Activated CD8-positive, alpha-beta memory T cell treated with anti-CD3 and anti-CD28 coated beads, Interleukin-2, amount 50 U/mL, for 24 hours (primary cell): ENCODE measurements around the gene WIPF2.

Experiments used
- DNase-seq: peaks from one replicate; pipeline ENCODE4 v3.0.0-alpha.2; 2020; ENCODE audit errors: extremely low read depth

WIPF2 gene

GRCh38 chr17:40326014-40326831 is 107.1 kb downstream of the WIPF2 start:
- no peak for DNase-seq

- no peak for DNase-seq
These were observed 107.7 kb downstream of the WIPF2 start for GRCh38 chr17:40326832-40327199.

DNA sequence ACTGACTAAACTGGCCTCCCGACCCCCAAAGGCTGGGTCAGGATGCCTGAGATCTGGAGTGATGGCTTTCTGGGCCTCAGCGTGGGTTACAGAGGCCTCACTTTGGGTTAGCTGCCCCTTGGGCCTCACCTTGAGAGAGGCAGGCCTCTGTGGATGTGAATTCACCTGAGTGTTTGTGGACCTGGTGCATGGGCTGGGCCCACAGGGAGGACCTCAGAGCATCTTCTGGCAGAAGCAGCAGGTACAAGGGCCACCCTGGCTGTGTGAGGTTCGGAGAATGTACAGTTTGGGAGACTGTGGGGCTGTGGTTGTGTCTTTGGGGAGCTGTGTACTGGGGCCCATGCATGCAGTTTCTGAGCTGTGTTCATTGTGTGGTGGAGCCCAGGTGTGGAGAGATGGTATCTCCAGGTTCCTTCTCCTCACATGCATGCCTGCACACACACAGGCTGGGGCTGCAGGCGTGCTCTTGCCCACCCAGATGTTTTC is 108.2 kb downstream of the WIPF2 start:
- DNase-seq, result no peak

DNA sequence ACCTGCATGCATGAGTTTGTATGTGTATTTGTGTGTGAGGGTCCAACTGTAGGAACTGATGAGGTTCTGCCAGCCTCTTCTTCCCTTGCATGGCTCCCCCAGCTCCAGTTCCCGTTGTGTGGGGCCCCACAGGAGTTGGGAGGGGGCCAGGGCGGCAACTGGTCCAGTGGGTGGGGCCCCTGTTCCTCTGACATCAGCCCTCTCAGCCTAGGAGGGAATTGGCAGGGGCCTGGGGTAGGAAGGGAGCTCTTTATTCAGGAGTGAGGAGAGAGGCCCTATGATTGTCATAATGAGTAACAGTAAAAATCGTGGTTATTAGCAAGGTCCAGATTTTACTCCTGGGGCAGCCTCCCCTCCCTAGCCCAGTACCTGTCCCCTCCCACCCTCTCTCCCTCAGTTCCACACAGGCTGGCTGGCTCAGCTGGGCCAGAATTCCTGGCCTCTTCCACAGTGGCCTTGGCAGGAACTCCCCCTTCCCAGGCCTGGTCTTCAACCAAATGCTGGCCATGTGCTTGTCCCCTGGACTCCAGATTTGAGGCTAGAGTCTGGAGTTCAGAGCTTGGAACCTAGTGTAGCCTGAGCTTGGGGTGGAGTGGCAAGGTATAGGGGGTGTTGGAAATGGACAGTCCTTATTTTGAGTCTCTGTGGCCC is 108.8 kb downstream of the WIPF2 start:
- DNase-seq, result no peak

DNA sequence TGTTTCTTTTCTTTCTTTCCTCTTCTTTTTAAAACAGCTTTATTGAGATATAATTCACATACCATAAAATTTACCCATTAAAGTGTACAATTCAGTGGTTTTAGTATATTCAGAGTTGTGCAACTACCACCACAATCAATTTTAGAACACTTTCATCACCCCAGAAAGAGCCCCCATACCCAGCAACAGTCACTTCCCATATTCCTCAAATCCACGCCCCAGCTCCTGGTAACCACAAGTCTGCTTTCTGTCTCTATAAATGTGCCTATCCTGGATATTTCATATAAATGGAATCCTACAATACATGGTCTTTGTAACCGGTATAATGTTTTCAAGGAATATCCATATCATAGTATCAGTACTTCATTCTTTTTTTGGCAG is 109.3 kb downstream of the WIPF2 start:
- DNase-seq, result no peak

DNA sequence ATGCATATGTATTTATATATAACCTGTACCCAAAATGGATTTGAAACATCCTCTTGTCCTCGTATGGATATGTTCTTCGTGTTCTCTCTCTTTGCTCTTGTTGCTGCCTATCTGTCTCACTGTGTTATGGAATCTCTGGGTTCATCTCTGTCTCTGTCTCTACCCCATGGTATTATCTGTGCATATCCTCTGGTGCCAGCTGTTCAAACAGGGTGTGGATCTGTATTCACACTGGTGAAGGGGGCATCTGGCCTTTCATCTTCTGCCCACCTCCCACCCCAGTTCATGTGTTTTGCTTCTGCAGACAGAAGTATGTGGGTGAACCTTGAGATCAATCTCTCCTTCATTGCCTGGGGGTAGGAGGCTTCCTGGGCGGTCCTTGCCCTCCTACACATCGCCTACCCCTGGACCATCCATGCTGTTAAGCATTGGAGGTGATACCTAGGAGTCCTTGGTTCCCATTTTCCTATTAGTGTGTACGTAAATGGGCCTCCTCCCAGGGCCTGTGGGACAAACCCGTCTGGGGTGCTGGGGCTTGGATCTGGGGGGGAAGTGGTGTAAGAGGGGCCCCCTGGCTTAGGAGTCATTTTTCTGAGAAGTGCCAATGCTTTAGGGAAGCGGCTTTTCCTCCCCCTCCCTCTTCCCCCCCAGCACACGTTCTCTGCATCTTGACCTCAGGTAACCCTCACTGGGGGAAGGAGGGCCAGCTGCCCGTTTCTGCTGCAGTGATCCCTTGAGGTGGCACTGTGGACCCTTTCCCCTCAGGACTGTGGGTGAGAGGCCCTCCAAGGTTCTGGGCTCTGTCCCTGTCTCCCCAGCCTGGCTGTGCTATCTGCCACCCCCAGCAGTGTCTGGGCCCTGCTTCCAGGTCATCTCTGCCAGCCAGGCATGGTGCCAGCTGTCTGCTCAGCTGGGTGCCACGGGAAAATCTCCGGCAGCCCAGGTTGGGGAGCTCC is 111.0 kb downstream of the WIPF2 start:
- no peak for DNase-seq

GRCh38 chr17:40330850-40331470 is 111.9 kb downstream of the WIPF2 start:
- no peak for DNase-seq

DNA sequence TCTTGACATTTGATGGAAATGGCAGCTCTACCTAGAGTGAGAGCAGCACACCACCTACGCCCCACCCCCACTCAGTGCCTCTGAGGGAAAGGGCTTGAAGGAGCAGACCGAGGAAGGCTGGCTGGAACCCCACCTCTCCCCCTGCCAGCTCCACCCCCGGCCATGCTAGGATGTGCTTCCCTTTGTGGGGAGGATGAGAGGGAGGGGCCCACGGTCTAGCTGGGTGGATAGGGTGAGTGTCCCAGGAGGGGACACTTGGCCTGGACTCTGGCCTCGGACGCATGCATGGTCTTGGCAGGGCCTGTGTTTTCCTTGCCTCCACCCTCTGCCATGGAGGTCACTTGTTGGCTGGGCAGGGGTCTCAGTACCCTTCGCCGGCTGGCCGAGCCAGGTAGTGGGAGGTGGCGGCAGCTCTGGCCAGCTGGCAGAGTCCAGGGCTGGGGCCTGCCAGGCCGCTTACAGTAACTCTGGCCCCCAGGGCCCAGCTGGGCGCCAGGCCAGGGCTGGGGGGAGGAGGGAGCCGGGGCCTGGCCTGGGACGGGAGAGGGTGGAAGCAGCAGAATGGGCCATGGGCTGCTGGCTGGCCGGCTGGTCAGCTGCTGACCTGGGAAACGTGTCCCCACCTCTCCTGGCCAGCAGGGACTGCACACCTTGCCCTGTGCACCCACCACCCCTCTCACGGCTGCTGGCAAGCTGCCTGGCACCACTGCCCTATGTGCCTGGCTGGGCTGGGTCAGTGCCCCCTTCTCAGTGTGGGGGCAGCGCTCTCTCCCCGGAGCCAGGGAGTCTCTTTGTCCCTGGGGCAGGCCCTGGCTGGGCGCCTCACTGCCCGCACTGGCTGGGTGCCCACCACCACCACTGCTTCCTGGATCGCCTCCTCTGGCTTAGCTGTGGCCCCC is 112.9 kb downstream of the WIPF2 start:
- no peak for DNase-seq
